Measurements from ENCODE around the gene TRAPPC3.

- TF ChIP-seq ARNT (IDR thresholded peaks at IDR 0.05) (no peak), SOX6 (IDR thresholded peaks at IDR 0.05) (no peak), MXI1 (IDR thresholded peaks at IDR 0.05; ENCODE audit: low read depth, low read length) (no peak), EZH2 (IDR thresholded peaks at IDR 0.05; ENCODE audit: borderline replicate concordance, low read depth, low read length) (no peak), BHLHE40 (IDR thresholded peaks at IDR 0.05; ENCODE audit: low read length) (no peak), RNF219 (CRISPR knock-in tag; IDR thresholded peaks at IDR 0.05) (no peak), RAD21 (CRISPR knock-in tag; conservative IDR thresholded peaks at IDR 0.05 in 1 of 2, IDR thresholded peaks at IDR 0.05 in 1 of 2) (no peak), SETDB1 (IDR thresholded peaks at IDR 0.05; ENCODE audit: low read length) (no peak), SMAD3 (CRISPR knock-in tag; conservative IDR thresholded peaks at IDR 0.05) (no peak), MYC (IDR thresholded peaks at IDR 0.05; ENCODE audit: low read depth, low read length) (no peak), MYC (CRISPR knock-in tag; IDR thresholded peaks at IDR 0.05; ENCODE audit: borderline replicate concordance, low read depth) (no peak), SRSF1 (IDR thresholded peaks at IDR 0.05; ENCODE audit: low read depth, low read length) (no peak)
- TF ChIP-seq, protein P1, sequence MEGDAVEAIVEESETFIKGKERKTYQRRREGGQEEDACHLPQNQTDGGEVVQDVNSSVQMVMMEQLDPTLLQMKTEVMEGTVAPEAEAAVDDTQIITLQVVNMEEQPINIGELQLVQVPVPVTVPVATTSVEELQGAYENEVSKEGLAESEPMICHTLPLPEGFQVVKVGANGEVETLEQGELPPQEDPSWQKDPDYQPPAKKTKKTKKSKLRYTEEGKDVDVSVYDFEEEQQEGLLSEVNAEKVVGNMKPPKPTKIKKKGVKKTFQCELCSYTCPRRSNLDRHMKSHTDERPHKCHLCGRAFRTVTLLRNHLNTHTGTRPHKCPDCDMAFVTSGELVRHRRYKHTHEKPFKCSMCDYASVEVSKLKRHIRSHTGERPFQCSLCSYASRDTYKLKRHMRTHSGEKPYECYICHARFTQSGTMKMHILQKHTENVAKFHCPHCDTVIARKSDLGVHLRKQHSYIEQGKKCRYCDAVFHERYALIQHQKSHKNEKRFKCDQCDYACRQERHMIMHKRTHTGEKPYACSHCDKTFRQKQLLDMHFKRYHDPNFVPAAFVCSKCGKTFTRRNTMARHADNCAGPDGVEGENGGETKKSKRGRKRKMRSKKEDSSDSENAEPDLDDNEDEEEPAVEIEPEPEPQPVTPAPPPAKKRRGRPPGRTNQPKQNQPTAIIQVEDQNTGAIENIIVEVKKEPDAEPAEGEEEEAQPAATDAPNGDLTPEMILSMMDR (IDR thresholded peaks at IDR 0.05 in 2 of 3, conservative IDR thresholded peaks at IDR 0.05 in 1 of 3; ENCODE audit: insufficient read depth in 2 of 3, low read depth in 1 of 3, low read length in 3 of 3) = no peak
These were observed 5.9 kb downstream of the TRAPPC3 start for GRCh38 chr1:36143424-36143823.

Measured in K562 (cell line).